UCSD-AML1 (cell line): ENCODE measurements around the gene ATXN10.
A peak's percentile ranks its signal among the peaks of the same experiment; 100 is the strongest.
"Not testable (repeated sequence)": the region's sequence is repeated elsewhere in the genome, so short reads cannot be mapped to it uniquely, and the experiment has no call there.

Source experiments
- DNase-seq: peaks from one replicate; lab custom pipeline; 2025; ENCODE audit not compliant: unreplicated experiment; lab: John Stamatoyannopoulos, UW

Gene ATXN10

DNA sequence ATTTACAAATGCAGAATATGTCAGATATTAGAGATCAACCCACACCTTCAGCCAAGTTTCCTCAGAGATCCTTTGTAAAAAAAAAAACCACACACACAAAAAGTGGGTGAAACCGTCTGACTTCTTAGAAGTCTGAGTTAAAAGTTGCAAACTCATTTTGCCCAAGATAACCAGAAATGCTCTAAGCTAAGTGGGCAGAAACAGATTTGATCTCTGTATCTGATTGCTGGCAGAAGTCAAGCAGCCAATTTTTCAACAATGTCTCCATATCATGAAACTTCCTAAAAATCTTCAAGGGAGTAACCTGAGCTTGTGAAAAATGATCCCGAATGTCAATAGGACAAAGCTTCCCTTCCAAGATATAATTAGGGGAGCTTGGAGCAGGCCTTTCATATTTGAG lies 28.6 kb upstream of the ATXN10 start:
- no peak for DNase-seq

DNA sequence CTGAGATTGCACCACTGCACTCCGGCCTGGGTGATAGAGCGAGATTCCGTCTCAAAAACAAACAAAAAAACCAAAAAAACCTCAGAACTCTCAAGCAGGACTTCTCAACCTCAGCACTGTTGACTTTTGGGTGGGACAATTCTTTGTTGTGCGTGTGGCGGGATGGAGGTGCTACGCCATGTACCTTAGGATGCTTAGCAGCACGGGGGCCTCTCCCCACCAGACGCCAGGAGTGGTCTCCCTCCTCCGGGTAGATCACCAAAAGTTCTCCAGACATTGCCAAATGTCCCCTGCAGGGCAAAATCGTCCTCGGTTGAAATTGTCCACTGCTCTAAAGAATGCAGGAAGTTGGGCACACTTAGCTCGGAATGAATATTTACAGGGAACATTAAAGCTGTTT lies 26.9 kb upstream of the ATXN10 start:
- no peak for DNase-seq

DNA sequence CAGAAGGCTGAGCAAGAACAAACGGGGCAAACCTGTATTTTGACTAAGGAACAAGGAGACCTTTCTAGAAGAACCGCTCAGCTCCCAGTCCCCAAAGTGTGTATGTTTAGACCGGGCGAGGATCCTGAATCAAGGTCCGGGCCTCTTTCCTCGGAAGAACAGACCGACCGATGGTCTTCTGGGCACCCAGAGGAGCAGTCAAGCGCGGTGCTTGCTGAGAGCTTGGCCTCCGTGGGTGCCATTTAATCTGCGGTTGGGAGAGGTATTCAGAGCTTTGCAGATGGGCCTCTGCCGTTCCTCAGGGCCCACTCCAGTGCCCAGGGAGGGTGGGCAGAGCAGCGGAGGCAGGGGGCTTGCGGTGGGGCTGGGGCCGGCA lies 26.5 kb upstream of the ATXN10 start:
- no peak for DNase-seq

DNA sequence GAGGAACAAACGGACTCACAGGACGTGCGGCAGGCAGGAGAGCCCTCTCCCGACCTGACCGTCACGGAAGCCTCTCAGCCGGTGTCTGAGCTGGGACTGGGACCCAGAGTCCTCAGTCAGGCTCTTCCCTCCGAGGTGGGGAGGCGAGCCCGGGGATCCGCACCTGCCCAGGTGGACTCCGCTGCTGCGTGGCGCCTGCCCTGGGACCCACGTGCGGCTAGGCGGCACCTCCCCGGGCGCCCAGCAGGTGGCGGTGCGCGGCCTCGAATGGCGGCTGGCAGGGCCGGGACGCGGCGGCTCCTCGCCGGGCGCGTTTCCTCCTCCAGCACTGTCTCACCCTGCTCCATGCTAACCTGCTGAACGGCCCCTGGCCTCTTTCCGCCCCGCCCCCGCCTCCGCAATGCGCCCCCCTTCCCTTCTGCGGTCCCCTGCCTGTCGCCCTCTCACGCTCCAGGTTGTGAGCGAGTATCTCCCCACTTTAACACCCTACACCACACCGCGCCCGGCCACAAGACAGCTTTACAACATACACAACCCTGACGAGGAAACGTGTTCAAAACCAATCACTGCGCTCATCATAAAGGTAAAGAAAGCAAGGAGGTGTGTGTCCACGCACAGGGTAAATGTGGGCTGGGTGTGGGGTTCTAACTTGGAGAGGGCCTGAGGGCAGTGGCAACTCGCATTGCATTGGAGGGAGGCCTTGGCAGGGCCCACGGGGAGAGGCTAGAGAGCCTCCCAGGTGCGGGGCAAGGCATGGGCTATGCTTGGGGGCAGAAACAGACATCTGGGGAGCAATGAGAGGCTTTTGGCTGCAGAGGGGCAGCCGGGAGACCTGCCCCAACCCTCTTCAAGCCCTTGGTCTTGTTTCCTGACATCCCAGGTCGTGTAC lies 25.9 kb upstream of the ATXN10 start:
- peak; percentile 73 for DNase-seq

DNA sequence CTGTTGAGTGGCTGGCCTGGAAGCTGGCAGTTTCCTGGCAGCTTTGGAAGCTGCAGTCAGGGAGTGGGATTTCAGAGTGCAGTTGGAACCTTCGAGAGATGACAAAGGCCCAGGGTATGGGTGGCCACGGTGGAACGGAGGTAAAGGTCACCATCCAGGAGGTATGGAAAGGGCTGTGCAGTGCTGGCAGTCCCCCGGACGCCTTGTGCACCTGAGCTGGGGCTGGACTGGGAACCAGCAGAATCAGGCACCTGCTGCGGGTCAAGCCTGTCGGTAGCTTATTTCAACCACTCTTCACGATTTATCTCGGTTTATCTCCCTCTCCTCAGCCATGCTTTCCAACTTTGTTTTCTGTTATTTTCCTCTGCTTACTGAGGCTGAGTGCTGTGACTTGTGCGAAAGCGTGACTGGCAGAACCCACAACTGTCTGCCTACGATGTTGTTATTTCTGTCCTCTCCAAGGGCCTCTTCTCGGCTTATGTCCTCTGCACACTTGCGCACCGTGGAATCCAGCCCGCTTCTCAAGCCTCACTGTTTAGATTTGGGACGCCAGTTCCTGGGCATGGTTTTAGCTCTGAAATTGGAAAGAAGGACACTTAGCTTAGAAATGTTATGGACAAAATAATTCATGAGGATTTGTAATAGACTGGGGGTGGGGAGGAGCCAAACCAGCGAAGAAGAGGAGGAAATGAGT lies 24.0 kb upstream of the ATXN10 start:
- DNase-seq: no peak

DNA sequence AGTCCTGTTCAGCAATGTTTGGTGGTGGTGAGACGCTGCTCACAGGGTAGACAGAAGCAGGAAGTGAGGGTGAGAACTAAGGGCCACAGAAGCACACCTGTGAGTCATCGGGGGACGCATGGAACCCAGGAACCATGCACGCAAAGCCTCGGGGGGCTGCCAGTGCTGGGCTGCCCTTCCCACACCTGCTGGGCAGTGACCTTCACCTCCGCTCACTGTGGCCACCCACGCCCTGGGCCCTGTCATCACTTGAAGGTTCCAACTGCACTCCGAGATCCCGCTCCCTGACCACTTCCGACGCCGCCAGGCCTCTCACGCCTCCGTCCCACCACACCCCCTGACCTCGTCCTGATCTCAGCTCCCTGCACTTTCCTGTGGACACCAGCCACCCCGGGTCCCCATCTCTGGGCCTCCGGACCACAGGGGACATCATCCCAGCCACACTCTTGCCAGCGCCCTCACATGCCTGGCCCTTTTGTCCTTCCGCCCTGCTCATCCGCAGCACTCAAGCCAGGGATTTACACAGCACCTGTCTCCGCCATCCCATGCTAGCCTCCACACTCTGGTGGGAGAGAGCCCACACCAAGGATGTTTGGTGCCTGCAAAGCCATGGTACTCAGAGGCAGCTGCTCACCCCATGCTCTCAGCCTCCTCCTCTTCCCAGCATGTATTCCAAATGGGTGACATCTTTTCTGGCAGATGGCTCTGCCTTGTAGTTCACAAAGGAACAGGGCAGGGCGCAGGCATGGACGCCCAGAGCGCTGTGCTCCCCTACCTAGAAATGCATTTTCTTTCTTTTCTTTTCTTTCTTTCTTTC lies 23.1 kb upstream of the ATXN10 start:
- DNase-seq: no peak

DNA sequence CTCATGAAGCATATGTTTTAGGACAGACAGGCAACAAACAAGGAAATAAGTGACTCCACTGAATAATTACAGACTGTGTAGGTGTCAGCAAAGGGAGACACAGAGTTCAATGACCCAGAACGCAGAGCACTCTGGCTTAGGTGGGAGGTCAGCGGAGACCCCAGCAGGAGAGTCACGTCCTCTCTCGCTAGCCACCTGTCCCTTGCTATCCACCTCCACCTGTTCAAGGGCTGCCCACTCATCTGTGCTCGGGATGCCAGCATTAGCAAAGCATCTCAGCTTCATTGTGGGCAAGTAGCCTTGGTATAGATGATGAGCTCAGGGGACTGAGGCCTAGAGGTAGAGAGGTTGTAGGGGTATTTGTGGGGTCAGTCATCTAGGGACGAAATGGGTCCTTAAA lies 21.8 kb upstream of the ATXN10 start:
- no peak for DNase-seq

DNA sequence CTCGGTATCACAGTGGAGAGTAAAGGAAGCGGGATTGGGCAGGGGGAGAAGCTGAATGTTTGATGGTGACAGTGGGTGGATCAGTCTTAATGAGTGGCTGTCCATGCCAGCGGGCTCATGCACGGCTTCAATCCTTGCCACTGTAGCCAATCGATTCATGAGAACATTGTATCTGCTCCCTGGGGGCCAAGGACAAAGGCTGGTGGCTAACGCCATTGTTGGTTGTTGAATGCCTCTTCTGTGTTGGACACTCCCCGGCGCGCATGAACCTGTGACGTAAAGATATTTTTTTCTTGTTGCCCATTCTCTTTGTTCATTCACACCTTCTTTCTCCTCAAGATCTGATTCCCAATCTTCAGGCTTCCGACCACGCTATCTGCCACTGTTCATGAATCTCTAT lies 20.9 kb upstream of the ATXN10 start:
- DNase-seq: no peak

DNA sequence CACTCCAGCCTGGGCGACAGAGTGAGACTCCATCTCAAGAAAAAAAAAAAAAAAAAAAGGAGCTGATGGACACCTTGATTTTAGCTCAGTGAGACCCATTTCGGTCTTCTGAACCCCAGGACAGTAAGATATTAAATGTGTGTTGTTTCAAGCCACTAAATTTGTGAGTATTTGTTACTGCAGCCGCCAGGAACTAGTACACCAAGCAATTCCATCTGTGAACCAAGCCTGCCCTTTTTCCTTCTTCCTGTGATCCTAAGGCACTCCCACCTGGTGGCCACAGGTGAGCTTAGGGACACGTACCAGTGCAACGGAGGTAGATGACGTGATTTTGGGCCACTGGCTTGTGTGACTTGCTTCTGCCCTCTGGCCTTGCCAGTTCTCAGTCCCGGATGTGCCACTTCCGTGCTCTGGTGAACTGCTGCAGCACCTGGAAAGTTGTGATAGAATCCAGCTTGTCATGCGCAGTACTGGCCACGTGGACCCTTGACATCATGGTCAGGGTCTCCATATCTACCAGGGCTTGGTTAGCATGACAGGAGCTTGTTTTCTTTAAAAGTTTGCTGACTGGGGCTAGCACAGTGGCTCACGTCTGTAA lies 19.6 kb upstream of the ATXN10 start:
- DNase-seq: no peak

DNA sequence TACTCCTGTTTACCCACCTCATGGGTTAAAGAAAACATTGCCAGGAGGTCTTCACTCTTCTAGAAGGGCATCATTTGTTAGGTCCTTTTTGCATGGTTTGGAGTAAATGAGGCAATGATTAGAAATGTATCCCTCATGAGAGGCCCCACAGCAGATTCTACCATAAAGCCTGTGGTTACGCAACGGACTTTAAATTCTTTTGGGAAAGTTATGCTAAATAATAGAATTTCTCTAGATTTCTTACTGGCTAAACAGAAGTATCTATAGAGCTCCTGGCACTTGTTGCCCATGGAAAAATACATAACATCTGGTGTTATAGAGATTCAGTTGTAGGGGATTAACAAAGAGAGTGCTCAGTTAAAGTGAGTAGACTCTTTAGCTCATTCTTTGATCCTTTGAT lies 15.1 kb upstream of the ATXN10 start:
- no peak for DNase-seq

DNA sequence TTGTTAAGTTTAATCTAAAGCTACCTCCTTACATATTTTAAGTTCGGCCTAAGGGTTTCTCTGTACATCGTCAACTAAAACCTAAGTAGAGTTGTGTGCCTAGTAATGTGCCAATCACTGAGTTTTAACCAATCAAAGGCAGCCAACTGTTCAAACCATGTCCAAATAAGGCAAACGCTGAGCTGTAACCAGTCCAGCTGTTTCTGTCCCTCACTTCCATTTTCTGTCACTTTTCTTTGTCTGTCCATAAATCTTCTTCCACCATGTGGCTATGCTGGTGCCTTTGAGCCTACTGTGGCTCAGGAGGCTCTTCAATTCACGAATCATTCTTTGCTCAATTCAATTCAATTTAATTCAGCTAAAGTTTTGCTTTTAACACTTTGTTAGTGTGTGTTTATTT lies 13.9 kb upstream of the ATXN10 start:
- DNase-seq: no peak

DNA sequence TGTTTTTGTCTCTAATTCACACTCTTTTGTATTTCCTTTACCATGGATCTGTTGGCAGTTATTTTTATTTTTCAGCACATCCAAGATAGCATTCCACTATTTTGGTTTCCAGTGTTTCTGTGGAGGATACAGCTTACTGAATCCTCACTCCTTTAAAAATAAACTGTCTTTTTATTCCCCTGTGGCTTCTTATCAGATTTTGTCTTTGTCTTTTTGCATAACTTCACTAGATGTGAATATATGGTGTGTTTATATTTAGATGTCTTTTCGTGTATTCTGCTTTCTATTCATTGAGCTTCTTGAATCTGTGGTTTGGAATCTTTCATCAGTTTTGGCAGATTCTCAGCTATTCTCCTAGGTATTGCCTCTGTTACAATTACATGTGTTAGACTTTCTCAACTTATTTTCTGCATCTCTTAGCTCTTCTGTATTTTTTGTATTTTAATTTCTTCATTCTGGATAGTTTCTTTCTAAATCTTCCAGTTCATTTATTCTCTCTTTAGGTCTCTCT lies 7.4 kb upstream of the ATXN10 start:
- DNase-seq: no peak

DNA sequence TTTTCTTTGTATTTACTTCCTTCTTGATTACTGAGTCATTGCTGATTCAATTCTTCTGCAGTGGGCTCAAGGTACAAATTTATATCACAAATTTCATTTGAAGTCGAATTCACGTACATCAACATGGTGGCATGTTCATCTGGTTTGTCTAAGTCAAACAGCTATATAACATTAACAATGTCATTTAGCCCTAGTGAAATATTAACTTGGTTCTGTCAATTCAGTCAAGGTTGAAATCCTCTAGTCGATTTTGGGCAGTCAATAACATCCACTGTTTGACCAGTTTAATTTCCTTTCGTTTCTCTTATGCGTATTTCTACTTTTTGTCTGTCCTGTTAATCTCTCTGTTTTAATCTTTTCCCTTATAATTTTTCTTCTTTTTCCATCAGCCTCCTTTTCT lies 4.1 kb upstream of the ATXN10 start:
- DNase-seq: no peak

DNA sequence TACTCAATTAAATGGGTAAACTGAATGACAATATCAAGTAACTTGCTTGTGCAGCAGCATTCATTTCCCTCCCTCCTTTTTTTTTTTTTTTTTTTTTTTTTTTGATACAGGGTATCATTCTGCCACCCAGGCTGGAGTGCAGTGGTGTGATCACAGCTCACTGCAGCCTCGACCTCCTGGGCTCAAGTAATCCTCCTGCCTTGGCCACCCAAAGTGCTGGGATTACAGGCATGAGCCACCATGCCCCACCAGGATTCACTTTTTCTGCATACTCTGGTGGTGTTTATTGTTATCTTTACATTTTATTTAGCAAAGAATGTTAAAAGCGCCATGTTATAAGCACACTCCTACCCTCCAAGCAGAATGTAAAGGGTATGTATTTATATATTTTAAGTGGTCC lies 1.3 kb upstream of the ATXN10 start:
- DNase-seq: not testable (repeated sequence)

DNA sequence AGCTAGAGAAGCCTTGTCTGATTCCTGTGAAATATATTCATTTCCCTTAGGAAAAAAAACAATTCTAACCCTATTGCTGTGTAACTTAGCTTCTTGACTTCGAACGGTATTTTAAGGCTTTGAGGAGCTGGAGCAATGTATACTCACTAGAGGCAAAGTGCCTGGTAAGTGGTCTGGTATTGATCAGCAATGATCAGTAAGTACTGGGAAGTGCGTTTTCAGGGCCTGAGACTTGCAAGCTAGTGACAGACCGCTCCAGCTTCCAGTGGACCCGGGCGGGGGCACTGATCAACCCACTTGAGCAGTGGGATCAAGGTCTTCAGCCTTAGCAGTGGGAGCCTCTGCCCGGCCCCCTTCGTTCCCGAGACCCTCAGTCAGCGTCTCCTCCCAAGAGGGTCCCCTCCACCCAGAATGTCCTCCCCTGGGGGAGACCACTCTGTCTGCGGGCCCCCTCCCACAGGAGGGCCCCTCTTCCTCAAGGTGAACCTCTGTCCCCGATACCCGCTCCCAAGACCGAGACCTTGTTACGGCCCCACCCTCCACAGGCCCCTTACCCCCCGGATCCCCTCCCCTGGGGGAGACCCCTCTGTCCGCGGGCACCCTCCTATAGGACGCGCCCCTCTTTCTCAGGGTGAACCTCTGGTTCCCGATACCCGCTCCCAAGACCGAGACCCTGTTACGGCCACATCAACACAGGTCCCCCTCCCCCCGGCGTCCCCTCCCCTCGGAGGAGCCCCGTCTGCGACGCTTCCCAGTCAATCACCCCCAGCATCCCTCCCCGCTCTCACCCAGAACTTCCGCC lies 452 bp upstream of the ATXN10 start:
- no peak for DNase-seq

DNA sequence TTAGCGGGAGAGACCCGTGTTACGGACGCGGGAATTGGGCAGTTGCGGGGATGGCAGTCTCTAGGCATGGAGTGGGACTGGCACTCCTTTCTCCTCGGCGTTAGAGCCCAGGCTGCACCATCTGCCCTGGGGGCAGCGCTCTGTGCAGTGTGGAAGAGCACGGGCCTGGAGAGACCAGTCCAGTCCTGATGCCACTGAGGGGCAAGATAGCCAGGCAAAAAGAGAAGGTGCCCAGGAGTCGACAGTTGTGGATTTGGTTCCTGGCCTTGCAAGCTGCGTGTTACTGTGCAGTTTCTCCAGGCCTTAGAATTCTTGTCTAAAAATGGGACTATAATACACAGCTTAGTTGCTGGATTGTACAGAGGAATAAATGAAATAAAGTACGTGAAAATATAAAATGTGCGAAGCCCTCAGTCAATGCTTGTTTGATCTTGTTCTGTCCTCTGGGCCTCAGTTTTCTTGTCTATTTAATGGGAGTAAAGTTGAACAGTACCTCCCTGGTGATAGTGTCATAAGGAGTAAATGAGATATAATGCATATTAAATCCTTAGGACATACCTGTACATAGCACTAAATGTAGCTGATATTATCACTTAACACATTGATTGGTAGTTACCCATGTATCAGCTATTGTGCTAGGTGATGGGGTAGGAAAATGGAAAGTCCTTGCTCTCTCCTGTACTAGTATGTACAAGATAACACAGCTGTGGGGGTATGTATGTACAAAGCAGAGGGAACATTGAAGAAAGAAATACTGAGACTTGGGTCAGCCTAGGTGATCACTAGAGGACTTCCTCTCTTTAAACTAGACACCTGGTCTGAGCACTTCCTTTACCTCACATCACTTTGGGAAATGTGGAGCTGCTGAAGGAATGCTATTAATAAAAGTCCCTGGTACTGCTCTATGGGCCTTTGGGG lies 1.2 kb downstream of the ATXN10 start:
- no peak for DNase-seq

DNA sequence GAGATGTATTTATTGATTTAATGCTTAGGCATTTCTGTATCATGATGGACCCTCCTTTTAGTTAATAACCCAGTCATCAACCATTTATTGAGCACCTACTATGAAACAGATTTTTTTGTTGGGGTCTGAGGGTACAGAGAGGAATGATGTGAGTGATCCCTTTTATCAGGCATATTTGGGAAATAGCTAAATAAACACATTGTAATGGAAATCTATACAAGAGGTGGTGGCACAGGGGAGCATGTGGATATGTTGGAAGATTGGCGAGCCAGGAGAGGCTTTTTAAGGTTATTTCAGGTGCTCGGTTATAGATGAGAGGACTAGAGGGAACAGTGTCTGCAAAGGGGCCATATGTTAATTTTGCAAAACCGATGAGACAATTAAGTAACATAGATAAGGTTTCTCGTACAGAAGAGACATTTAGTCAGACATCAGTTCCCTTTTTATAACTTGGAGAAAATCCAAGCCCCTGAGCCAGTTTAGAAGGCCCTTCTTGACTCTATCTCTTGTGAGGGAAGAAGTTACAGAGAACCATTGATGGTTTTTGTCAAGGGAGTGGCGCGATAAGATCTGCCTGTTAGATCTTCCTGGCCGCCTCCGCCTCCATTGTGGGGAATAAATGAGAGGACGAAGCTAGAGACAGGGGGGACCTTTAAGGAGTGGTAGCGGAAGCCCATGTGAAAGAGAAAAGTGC lies 2.0 kb downstream of the ATXN10 start:
- no peak for DNase-seq

DNA sequence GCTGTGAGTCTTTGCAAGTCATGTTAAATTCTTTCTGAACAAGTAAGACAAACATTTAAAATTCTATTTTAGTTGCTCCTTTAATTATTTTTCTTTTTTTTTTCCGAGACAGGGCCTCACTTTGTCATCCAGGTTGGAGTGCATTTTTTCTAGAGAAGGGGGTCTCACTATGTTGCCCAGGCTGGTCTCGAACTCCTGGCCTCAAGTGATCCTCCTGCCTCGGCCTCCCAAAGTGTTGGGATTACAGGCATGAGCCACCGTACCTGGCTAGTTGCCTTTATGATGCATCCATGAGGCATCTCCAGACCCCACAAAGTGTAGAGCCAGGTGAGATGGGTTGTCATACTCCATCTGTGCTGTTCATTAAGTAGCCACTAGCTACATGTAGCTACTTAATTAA lies 4.4 kb downstream of the ATXN10 start:
- no peak for DNase-seq

DNA sequence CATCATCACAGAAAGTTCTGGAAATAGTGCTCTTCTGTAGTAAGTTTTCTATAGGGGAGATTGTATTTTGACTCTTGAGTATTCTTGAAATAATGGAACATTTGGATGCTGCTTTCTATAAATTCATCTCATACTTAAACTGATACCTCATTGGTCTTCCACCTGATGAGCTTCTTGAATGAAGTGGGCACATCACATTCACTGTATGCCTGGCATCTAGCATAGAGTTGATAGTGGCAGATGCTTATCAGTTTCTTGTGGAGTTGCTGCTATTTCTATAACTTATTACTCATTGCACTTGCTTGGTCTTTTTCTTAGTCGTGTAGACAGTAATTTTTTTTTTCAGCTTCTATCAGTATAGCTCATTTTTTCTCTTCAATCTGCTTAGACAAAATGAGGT lies 5.4 kb downstream of the ATXN10 start:
- DNase-seq: no peak
